H9 (cell line): Measurements from ENCODE around the gene KRT39. TPM values are rescaled to one million over a fixed set of nuclear protein-coding genes. Genes with fewer than 3 reads are reported as not detected.

Experiments
- DNase-seq: peaks from one replicate; pipeline ENCODE4 v3.0.0-alpha.2; 2017
- H2AFZ ChIP-seq: one replicate; pipeline ENCODE4 v1.6.1; 2013; ENCODE audit warnings: mild to moderate bottlenecking, low read length, control low read depth, moderate library complexity
- H2AK5ac ChIP-seq: 2 replicates; pipeline ENCODE4 v1.6.1; 2013; ENCODE audit warnings: low read length, control low read depth, mixed read lengths; ENCODE audit not compliant: insufficient read length
- H2BK120ac ChIP-seq: one replicate; pipeline ENCODE4 v1.6.1; 2013; ENCODE audit warnings: low read depth, mild to moderate bottlenecking, low read length, control low read depth, inconsistent platforms; ENCODE audit not compliant: poor library complexity, severe bottlenecking
- H2BK12ac ChIP-seq: 2 replicates; pipeline ENCODE4 v1.6.1; 2013; ENCODE audit warnings: low read length, control low read depth, mixed read lengths, low read depth; ENCODE audit not compliant: insufficient read length
- H2BK15ac ChIP-seq: 2 replicates; pipeline ENCODE4 v1.6.1; 2013; ENCODE audit warnings: low read depth, low read length, control low read depth
- H2BK20ac ChIP-seq: one replicate; pipeline ENCODE4 v1.6.1; 2013; ENCODE audit warnings: low read depth, mild to moderate bottlenecking, low read length, control low read depth, inconsistent platforms; ENCODE audit not compliant: poor library complexity, severe bottlenecking
- H2BK5ac ChIP-seq: 2 replicates; pipeline ENCODE4 v1.6.1; 2013; ENCODE audit warnings: low read length, control low read depth, mixed read lengths; ENCODE audit not compliant: insufficient read length
- H3K14ac ChIP-seq: 2 replicates; pipeline ENCODE4 v1.6.1; 2013; ENCODE audit warnings: low read length, control low read depth; ENCODE audit not compliant: insufficient read depth
- H3K18ac ChIP-seq: 2 replicates; pipeline ENCODE4 v1.6.1; 2013; ENCODE audit warnings: low read depth, mild to moderate bottlenecking, mixed read lengths, low read length, control low read depth; ENCODE audit not compliant: insufficient read length
- H3K23ac ChIP-seq: 2 replicates; pipeline ENCODE4 v1.6.1; 2013; ENCODE audit warnings: low read length, control low read depth, mixed read lengths, low read depth; ENCODE audit not compliant: insufficient read length
- H3K23me2 ChIP-seq: 2 replicates; pipeline ENCODE4 v1.6.1; 2013; ENCODE audit warnings: low read depth, mild to moderate bottlenecking, mixed read lengths, low read length, control low read depth; ENCODE audit not compliant: insufficient read length, poor library complexity, severe bottlenecking
- H3K27ac ChIP-seq: 2 replicates; pipeline ENCODE4 v1.5.1; 2013; ENCODE audit warnings: low read length, control low read depth, mixed read lengths, low read depth; ENCODE audit not compliant: insufficient read length
- H3K27me3 ChIP-seq: 2 replicates; pipeline ENCODE4 v1.6.1; 2013; ENCODE audit warnings: low read length, control low read depth, inconsistent platforms; ENCODE audit not compliant: insufficient read depth
- H3K4ac ChIP-seq: 2 replicates; pipeline ENCODE4 v1.6.1; 2013; ENCODE audit warnings: low read depth, mild to moderate bottlenecking, control low read depth, inconsistent platforms, low read length, moderate library complexity
- H3K4me1 ChIP-seq: 2 replicates; pipeline ENCODE4 v1.6.1; 2013; ENCODE audit warnings: low read length, control low read depth, inconsistent platforms; ENCODE audit not compliant: insufficient read depth
- H3K4me2 ChIP-seq: 2 replicates; pipeline ENCODE4 v1.6.1; 2013; ENCODE audit warnings: low read length, control low read depth, mixed read lengths; ENCODE audit not compliant: insufficient read length, insufficient read depth
- H3K56ac ChIP-seq: 2 replicates; pipeline ENCODE4 v1.6.1; 2013; ENCODE audit warnings: low read depth, mild to moderate bottlenecking, mixed read lengths, low read length, control low read depth; ENCODE audit not compliant: insufficient read length
- H3K79me1 ChIP-seq: 2 replicates; pipeline ENCODE4 v1.6.1; 2013; ENCODE audit warnings: low read depth, mild to moderate bottlenecking, moderate library complexity, low read length, control low read depth, inconsistent platforms; ENCODE audit not compliant: insufficient read depth, poor library complexity, severe bottlenecking
- H3K79me2 ChIP-seq: 2 replicates; pipeline ENCODE4 v1.6.1; 2013; ENCODE audit warnings: low read length, control low read depth, inconsistent platforms; ENCODE audit not compliant: insufficient read depth
- H3K9ac ChIP-seq: 2 replicates; pipeline ENCODE4 v1.6.1; 2013; ENCODE audit warnings: low read length, control low read depth, mixed read lengths; ENCODE audit not compliant: insufficient read length; ENCODE audit errors: extremely low read depth
- H3K9me3 ChIP-seq: one replicate; pipeline ENCODE4 v1.6.1; 2013; ENCODE audit warnings: low read depth, low read length, inconsistent platforms; ENCODE audit not compliant: control insufficient read depth
- H3T11ph ChIP-seq: one replicate; pipeline ENCODE4 v1.6.1; 2013; ENCODE audit warnings: mild to moderate bottlenecking, low read length, control low read depth, inconsistent platforms
- H4K20me1 ChIP-seq: one replicate; pipeline ENCODE4 v1.6.1; 2013; ENCODE audit not compliant: control insufficient read depth, insufficient read length, insufficient read depth
- H4K5ac ChIP-seq: 2 replicates; pipeline ENCODE4 v1.6.1; 2013; ENCODE audit warnings: low read depth, mild to moderate bottlenecking, mixed read lengths, low read length, control low read depth; ENCODE audit not compliant: insufficient read length
- H4K8ac ChIP-seq: replicated peaks from 2 replicates; pipeline ENCODE4 v1.6.1; 2013; ENCODE audit warnings: low read length, control low read depth, mixed read lengths, low read depth; ENCODE audit not compliant: insufficient read length
- H4K91ac ChIP-seq: 2 replicates; pipeline ENCODE4 v1.6.1; 2013; ENCODE audit warnings: low read depth, mild to moderate bottlenecking, moderate library complexity, mixed read lengths, low read length, control low read depth; ENCODE audit not compliant: insufficient read length
- H3K27ac Mint-ChIP-seq, 3 experiments: 2 replicates in 2 of 3; 3 replicates in 1 of 3; pipeline ENCODE4 v1.8.0; 2020 to 2021; ENCODE audit warnings: mixed read lengths in 3 of 3, mild to moderate bottlenecking in 1 of 3, moderate library complexity in 1 of 3
- H3K27me3 Mint-ChIP-seq: 2 replicates; pipeline ENCODE4 v1.8.0; 2021; ENCODE audit warnings: low read depth, mild to moderate bottlenecking, moderate library complexity, mixed read lengths
- H3K36me3 Mint-ChIP-seq, 3 experiments: 2 replicates in 2 of 3; 3 replicates in 1 of 3; pipeline ENCODE4 v1.8.0; 2020 to 2021; ENCODE audit warnings: low read depth in 3 of 3, mixed read lengths in 3 of 3; ENCODE audit not compliant: insufficient read depth in 1 of 3
- H3K4me1 Mint-ChIP-seq, 2 experiments: 2 replicates each; pipeline ENCODE4 v1.8.0; 2020; ENCODE audit warnings: mixed read lengths in 2 of 2
- H3K4me3 Mint-ChIP-seq, 2 experiments: 2 replicates in 1 of 2; 3 replicates in 1 of 2; pipeline ENCODE4 v1.8.0; 2020 to 2021; ENCODE audit warnings: mild to moderate bottlenecking in 2 of 2, mixed read lengths in 2 of 2, moderate library complexity in 1 of 2
- H3K9me3 Mint-ChIP-seq, 2 experiments: 2 replicates in 1 of 2; 3 replicates in 1 of 2; pipeline ENCODE4 v1.8.0; 2020; ENCODE audit warnings: mild to moderate bottlenecking in 2 of 2, mixed read lengths in 2 of 2, moderate library complexity in 1 of 2
- WGBS: extraction: QIAGEN DNeasy Blood & Tissue Kit; methylation state at CpG from one replicate; pipeline ENCODE4 v1.1.7; 2013; ENCODE audit warnings: missing lambda C conversion rate, low lambda C conversion rate, mixed read lengths; ENCODE audit not compliant: insufficient read length; ENCODE audit errors: extremely low coverage; 5-methylcytosine and 5-hydroxymethylcytosine counted together
- total RNA-seq: library from RNA; stranded (reverse); gene quantifications from 2 replicates; pipeline ENCODE4 v1.2.1, GENCODE V29; 2021
- TF ChIP-seq, protein P1 (sequence below): fragments of 200-600 bp; sonication (generic); conservative IDR thresholded peaks from 3 replicates; pipeline ENCODE4 v1.8.0; 2021; ENCODE audit warnings: antibody characterized with exemption, mild to moderate bottlenecking

Gene KRT39
- total RNA-seq, 1 experiment from 2014 or later, result not detected

DNA sequence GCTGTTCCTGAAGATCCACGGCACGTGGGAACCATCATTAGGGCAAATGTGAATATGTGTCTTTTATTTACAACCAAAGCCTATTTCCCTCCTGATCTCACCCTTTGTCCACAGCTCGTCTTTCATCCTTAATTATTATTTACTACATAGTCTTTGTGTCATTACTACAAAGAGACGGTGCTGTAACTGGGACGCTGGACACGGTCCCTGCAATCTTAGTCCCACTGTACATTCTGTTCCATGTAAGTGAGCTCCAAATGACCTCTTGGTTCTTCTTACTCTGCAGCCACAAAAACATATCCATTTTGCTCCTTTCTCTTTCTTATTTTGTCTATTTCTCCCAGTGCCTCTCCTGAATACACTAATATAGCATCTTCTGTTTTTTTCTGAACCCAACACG lies 16.6 kb downstream of the KRT39 start:
- H4K20me1 ChIP-seq, result no peaks in the 10 kb centered on the region
- H3T11ph ChIP-seq, result no peak overlapping the region
- Mint-ChIP-seq H3K9me3 (no peaks in the 10 kb centered on the region), H3K4me3 (no peak overlapping the region), H3K36me3 (no peaks in the 10 kb centered on the region), H3K27ac (0 out of 7 replicates have a peak overlapping the region, but pooled peaks of 1 of the 3 experiments have one; percentile 59), H3K4me1 (peaks cover 0 to 11% of the 10 kb centered on the region in 2 experiments; a peak in 3 of 4 replicates), H3K27me3 (no peaks in the 10 kb centered on the region; the same call in 1 of the 2 replicates)
- no peaks in the 10 kb centered on the region for H3K9me3 ChIP-seq
- no peak overlapping the region for H3K27ac ChIP-seq
- no peak overlapping the region for H4K5ac ChIP-seq
- no peak overlapping the region for H3K14ac ChIP-seq
- H4K91ac ChIP-seq, result no peak overlapping the region
- no peaks in the 10 kb centered on the region for H3K27me3 ChIP-seq
- no peaks in the 10 kb centered on the region for H3K23me2 ChIP-seq
- H2AFZ ChIP-seq, result no peak overlapping the region
- H3K4me1 ChIP-seq, result no peaks in the 10 kb centered on the region
- no peak overlapping the region for H3K18ac ChIP-seq
- WGBS, result no CpG with 5 or more reads among the region's 7 CpGs
- no peak overlapping the region for H2BK20ac ChIP-seq
- H3K9ac ChIP-seq, result no peak overlapping the region
- H2BK5ac ChIP-seq, result no peak overlapping the region
- no peak for DNase-seq
- TF ChIP-seq, protein P1, sequence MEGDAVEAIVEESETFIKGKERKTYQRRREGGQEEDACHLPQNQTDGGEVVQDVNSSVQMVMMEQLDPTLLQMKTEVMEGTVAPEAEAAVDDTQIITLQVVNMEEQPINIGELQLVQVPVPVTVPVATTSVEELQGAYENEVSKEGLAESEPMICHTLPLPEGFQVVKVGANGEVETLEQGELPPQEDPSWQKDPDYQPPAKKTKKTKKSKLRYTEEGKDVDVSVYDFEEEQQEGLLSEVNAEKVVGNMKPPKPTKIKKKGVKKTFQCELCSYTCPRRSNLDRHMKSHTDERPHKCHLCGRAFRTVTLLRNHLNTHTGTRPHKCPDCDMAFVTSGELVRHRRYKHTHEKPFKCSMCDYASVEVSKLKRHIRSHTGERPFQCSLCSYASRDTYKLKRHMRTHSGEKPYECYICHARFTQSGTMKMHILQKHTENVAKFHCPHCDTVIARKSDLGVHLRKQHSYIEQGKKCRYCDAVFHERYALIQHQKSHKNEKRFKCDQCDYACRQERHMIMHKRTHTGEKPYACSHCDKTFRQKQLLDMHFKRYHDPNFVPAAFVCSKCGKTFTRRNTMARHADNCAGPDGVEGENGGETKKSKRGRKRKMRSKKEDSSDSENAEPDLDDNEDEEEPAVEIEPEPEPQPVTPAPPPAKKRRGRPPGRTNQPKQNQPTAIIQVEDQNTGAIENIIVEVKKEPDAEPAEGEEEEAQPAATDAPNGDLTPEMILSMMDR, result no peak
- H3K79me1 ChIP-seq, result no peaks in the 10 kb centered on the region
- H3K56ac ChIP-seq, result no peak overlapping the region
- H3K4me2 ChIP-seq, result no peak overlapping the region
- no peaks in the 10 kb centered on the region for H3K79me2 ChIP-seq
- no peak overlapping the region for H2BK120ac ChIP-seq
- no peak overlapping the region for H3K4ac ChIP-seq
- H3K23ac ChIP-seq, result no peak overlapping the region
- no peak overlapping the region for H2BK12ac ChIP-seq
- no peak overlapping the region for H2AK5ac ChIP-seq
- no peak overlapping the region for H4K8ac ChIP-seq
- H2BK15ac ChIP-seq, result no peak overlapping the region
